ENCODE data around the gene MOSPD2.

Gene MOSPD2

DNA sequence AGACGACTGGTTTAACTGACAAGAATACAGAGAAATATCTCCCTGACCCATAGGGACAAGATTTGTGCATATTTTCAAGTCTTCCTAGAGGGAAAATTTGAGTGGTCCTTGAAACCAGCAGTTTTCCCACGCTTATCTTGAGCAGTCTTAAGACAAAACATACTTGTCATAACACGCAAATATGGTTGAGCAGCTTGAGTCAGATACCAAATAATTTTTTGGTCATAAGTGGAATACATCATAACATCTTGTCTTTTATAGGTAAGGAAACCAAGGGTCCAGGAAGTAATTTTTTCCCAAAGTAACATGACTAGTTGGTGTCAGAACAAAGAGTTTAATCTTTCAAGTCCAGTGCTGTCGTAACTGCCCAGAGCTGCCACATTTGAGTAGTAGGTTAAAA lies 50.5 kb downstream of the MOSPD2 start:
- H3K4me3 ChIP-seq (ENCODE audit: insufficient read length, low read depth) = no peak overlapping the region
- H3K36me3 ChIP-seq (ENCODE audit: insufficient read depth, insufficient read length, low read length) = peaks cover 12% of the 10 kb centered on the region
- H3K4me1 ChIP-seq (ENCODE audit: insufficient read depth, insufficient read length) = no peaks in the 10 kb centered on the region
- 0 out of 2 replicates have a peak, but pooled peaks cover 4% of the 10 kb centered on the region for H3K9me3 ChIP-seq (ENCODE audit: insufficient read depth, low read length)
- TF ChIP-seq ZNF274 (IDR thresholded peaks at IDR 0.05; ENCODE audit: low read depth, low read length) = no peak
- no peak for TF ChIP-seq SUZ12 (IDR thresholded peaks at IDR 0.05; ENCODE audit: extremely low read depth, insufficient read depth, insufficient read length)
- no peak for TF ChIP-seq YY1 (IDR thresholded peaks at IDR 0.05; ENCODE audit: insufficient read depth, insufficient read length)
- DNase-seq (ENCODE audit: low read depth, low spot score) = no peak
- no peaks in the 10 kb centered on the region for H3K27me3 ChIP-seq (ENCODE audit: insufficient read depth, insufficient read length)
- H3K9ac ChIP-seq (ENCODE audit: insufficient read length, low read depth) = no peak overlapping the region

DNA sequence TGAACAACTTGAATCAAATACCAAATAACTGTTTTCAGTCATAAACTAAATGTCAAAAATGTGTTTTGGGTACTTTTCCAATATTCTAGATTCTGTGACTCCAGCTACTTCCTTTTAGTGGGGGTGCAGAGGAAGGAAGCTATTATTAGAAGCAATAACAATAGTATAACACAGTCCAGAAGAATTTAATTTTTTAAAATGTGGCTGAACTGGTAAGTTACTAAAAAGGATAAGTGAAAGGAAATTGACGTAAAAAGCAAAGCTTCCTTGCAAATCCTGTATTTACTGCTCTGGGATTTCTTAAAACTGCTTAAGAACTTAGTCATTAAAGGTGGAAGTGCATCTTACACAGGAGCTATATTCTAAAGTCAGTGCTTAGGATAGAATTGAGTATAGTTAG lies 53.2 kb downstream of the MOSPD2 start:
- H3K9ac ChIP-seq (ENCODE audit: insufficient read length, low read depth) = no peak overlapping the region
- no peak overlapping the region for H3K4me3 ChIP-seq (ENCODE audit: insufficient read length, low read depth)
- H3K36me3 ChIP-seq (ENCODE audit: insufficient read depth, insufficient read length, low read length) = no peaks in the 10 kb centered on the region
- H3K27me3 ChIP-seq (ENCODE audit: insufficient read depth, insufficient read length) = no peaks in the 10 kb centered on the region
- H3K4me1 ChIP-seq (ENCODE audit: insufficient read depth, insufficient read length) = no peaks in the 10 kb centered on the region
- H3K9me3 ChIP-seq (ENCODE audit: insufficient read depth, low read length) = no peaks in the 10 kb centered on the region
- no peak for TF ChIP-seq YY1 (IDR thresholded peaks at IDR 0.05; ENCODE audit: insufficient read depth, insufficient read length)
- TF ChIP-seq SUZ12 (IDR thresholded peaks at IDR 0.05; ENCODE audit: extremely low read depth, insufficient read depth, insufficient read length) = no peak
- no peak for TF ChIP-seq ZNF274 (IDR thresholded peaks at IDR 0.05; ENCODE audit: low read depth, low read length)
- DNase-seq (ENCODE audit: low read depth, low spot score) = no peak

DNA sequence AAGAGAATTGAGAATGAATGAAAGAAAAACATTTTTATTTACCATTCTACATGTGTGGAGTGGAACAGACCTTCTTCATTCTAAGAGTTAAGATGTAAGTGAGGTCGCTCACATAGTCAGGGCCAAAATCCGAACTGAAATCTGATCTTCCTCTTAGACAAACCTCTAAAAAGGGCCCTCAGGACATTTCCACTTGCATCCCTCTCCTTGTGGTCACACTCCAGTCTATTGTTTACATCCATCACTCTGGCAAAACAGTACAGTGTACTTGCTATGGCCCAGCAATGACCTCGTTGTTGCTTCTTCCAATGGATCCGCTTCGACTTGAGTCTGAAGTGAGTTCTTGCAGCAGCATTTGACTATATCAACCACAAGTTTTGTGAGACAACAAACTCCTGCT lies 54.2 kb downstream of the MOSPD2 start:
- TF ChIP-seq SUZ12 (IDR thresholded peaks at IDR 0.05; ENCODE audit: extremely low read depth, insufficient read depth, insufficient read length) (no peak), YY1 (IDR thresholded peaks at IDR 0.05; ENCODE audit: insufficient read depth, insufficient read length) (no peak), ZNF274 (IDR thresholded peaks at IDR 0.05; ENCODE audit: low read depth, low read length) (no peak)
- H3K4me1 ChIP-seq (ENCODE audit: insufficient read depth, insufficient read length) = peaks cover under 1% of the 10 kb centered on the region
- no peaks in the 10 kb centered on the region for H3K36me3 ChIP-seq (ENCODE audit: insufficient read depth, insufficient read length, low read length)
- H3K9me3 ChIP-seq (ENCODE audit: insufficient read depth, low read length) = no peaks in the 10 kb centered on the region
- DNase-seq (ENCODE audit: low read depth, low spot score) = no peak
- no peak overlapping the region for H3K9ac ChIP-seq (ENCODE audit: insufficient read length, low read depth)
- no peaks in the 10 kb centered on the region for H3K27me3 ChIP-seq (ENCODE audit: insufficient read depth, insufficient read length)
- no peak overlapping the region for H3K4me3 ChIP-seq (ENCODE audit: insufficient read length, low read depth)

DNA sequence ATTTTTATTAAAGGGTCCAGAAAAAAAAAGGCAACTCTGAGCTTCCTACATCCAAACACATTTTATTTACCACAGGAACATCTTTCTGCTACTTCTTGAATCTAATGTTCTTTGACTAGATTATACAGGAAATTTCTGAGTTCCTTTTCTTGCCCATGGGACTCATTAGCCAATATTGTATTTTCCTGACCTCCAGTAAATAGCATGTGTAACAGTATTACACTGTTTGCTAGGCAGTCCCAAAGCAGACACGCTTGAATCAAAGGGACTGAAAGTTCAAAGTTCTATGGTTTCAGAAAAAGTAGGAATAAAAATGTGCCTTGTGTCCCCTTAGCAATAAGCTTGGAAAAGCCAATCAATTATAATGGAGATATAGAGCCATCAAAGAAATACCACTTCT lies 57.4 kb downstream of the MOSPD2 start:
- Histone ChIP-seq H3K9me3 (ENCODE audit: insufficient read depth, low read length) (no peaks in the 10 kb centered on the region), H3K27me3 (ENCODE audit: insufficient read depth, insufficient read length) (no peaks in the 10 kb centered on the region), H3K36me3 (ENCODE audit: insufficient read depth, insufficient read length, low read length) (no peaks in the 10 kb centered on the region), H3K9ac (ENCODE audit: insufficient read length, low read depth) (no peak overlapping the region), H3K4me1 (ENCODE audit: insufficient read depth, insufficient read length) (peaks cover 3% of the 10 kb centered on the region), H3K4me3 (ENCODE audit: insufficient read length, low read depth) (no peak overlapping the region)
- TF ChIP-seq YY1 (IDR thresholded peaks at IDR 0.05; ENCODE audit: insufficient read depth, insufficient read length) (no peak), SUZ12 (IDR thresholded peaks at IDR 0.05; ENCODE audit: extremely low read depth, insufficient read depth, insufficient read length) (no peak), ZNF274 (IDR thresholded peaks at IDR 0.05; ENCODE audit: low read depth, low read length) (no peak)
- no peak for DNase-seq (ENCODE audit: low read depth, low spot score)

DNA sequence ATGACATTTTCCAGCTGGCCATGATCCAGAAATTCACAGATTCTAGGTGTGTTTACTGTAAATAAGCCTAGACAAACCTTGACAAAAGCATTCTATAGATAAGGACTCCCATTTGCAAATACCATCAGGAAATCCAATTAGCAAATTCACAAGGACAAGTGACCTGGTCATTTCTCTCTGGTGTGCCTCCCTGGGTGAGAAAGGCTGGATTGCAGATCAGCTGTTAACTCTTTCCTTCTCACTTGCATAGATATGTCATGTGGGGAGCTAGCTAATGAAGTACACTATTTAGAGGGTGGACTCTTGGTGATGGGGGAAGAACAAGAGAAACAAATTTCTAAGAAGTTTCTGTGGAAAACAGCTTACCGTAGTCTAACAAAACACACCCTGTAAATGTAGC lies 58.9 kb downstream of the MOSPD2 start:
- Histone ChIP-seq H3K36me3 (ENCODE audit: insufficient read depth, insufficient read length, low read length) (no peaks in the 10 kb centered on the region), H3K4me3 (ENCODE audit: insufficient read length, low read depth) (no peak overlapping the region), H3K9ac (ENCODE audit: insufficient read length, low read depth) (no peak overlapping the region), H3K9me3 (ENCODE audit: insufficient read depth, low read length) (no peaks in the 10 kb centered on the region), H3K27me3 (ENCODE audit: insufficient read depth, insufficient read length) (no peaks in the 10 kb centered on the region), H3K4me1 (ENCODE audit: insufficient read depth, insufficient read length) (peaks cover 3% of the 10 kb centered on the region)
- TF ChIP-seq YY1 (IDR thresholded peaks at IDR 0.05; ENCODE audit: insufficient read depth, insufficient read length) (no peak), SUZ12 (IDR thresholded peaks at IDR 0.05; ENCODE audit: extremely low read depth, insufficient read depth, insufficient read length) (no peak), ZNF274 (IDR thresholded peaks at IDR 0.05; ENCODE audit: low read depth, low read length) (no peak)
- no peak for DNase-seq (ENCODE audit: low read depth, low spot score)

DNA sequence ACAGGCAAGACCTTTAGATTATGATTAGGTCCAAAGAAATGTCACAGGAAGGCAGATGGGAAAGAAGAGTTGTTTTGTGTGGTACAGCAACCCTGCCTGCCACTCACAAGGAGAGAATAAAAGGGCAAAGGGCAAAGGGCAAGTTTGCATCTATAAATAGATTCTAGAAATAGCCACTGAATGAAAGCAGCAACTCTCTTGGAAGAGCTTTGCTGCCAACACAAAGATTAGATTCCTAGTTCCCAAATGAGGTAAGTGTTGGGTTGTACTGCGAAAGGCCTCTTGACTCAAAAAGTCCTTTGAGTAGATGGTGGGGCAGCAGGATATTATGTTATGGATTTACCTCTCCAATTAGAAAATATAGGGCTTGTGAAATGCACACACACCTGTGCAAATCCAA lies 61.2 kb downstream of the MOSPD2 start:
- Histone ChIP-seq H3K4me3 (ENCODE audit: insufficient read length, low read depth) (no peak overlapping the region), H3K9ac (ENCODE audit: insufficient read length, low read depth) (no peak overlapping the region), H3K27me3 (ENCODE audit: insufficient read depth, insufficient read length) (no peaks in the 10 kb centered on the region), H3K36me3 (ENCODE audit: insufficient read depth, insufficient read length, low read length) (no peaks in the 10 kb centered on the region), H3K9me3 (ENCODE audit: insufficient read depth, low read length) (peaks cover 7% of the 10 kb centered on the region; the same call in 1 of the 2 replicates), H3K4me1 (ENCODE audit: insufficient read depth, insufficient read length) (peaks cover 3% of the 10 kb centered on the region)
- TF ChIP-seq ZNF274 (IDR thresholded peaks at IDR 0.05; ENCODE audit: low read depth, low read length) = no peak
- no peak for TF ChIP-seq YY1 (IDR thresholded peaks at IDR 0.05; ENCODE audit: insufficient read depth, insufficient read length)
- no peak for TF ChIP-seq SUZ12 (IDR thresholded peaks at IDR 0.05; ENCODE audit: extremely low read depth, insufficient read depth, insufficient read length)
- no peak for DNase-seq (ENCODE audit: low read depth, low spot score)

DNA sequence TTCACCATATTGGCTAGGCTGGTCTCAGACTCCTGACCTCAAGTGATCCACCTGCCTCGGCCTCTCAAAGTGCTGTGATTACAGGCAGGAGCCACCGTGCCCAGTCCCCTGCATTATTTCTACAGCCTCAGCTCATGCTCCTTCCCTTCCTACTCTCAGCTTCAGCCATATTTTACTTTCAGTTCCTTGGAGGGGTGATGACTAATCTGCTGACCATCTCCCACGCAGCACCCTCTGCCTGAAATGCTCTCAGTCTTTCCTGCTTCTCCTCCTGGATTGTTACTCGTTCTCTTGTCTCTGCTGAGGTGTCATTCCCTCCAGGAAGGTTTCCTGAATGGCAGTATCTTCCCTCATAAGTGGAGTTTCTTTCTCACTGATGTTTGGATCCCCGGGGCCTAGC lies 63.3 kb downstream of the MOSPD2 start:
- Histone ChIP-seq H3K36me3 (ENCODE audit: insufficient read depth, insufficient read length, low read length) (no peaks in the 10 kb centered on the region), H3K27me3 (ENCODE audit: insufficient read depth, insufficient read length) (no peaks in the 10 kb centered on the region), H3K4me3 (ENCODE audit: insufficient read length, low read depth) (no peak overlapping the region), H3K4me1 (ENCODE audit: insufficient read depth, insufficient read length) (peaks cover 3% of the 10 kb centered on the region), H3K9me3 (ENCODE audit: insufficient read depth, low read length) (peaks cover 11% of the 10 kb centered on the region; the same call in 1 of the 2 replicates), H3K9ac (ENCODE audit: insufficient read length, low read depth) (no peak overlapping the region)
- TF ChIP-seq YY1 (IDR thresholded peaks at IDR 0.05; ENCODE audit: insufficient read depth, insufficient read length) (no peak), SUZ12 (IDR thresholded peaks at IDR 0.05; ENCODE audit: extremely low read depth, insufficient read depth, insufficient read length) (no peak), ZNF274 (IDR thresholded peaks at IDR 0.05; ENCODE audit: low read depth, low read length) (no peak)
- no peak for DNase-seq (ENCODE audit: low read depth, low spot score)
